Memory B cell (primary cell): ENCODE results near the gene IL17RE.
"Not testable (repeated sequence)": the region's sequence is repeated elsewhere in the genome, so short reads cannot be mapped to it uniquely, and the experiment has no call there.

Experiments
- ATAC-seq: fragments of 150-1000 bp; cut with Tn5 transposase; 2 replicates; pipeline ENCODE4 v1.10.0; 2021; ENCODE audit warnings: low read depth, mild to moderate bottlenecking, moderate library complexity
- DNase-seq, 2 donors: peaks; one replicate each; pipeline ENCODE4 v3.0.0; 2022; ENCODE audit warnings: low spot score in 2 of 2
- H3K27ac Mint-ChIP-seq: one replicate; pipeline ENCODE4 v1.8.0; 2022; ENCODE audit warnings: mild to moderate bottlenecking, moderate library complexity, mixed read lengths
- H3K27me3 Mint-ChIP-seq: one replicate; pipeline ENCODE4 v1.8.0; 2022; ENCODE audit warnings: mixed read lengths
- H3K36me3 Mint-ChIP-seq: one replicate; pipeline ENCODE4 v1.8.0; 2022; ENCODE audit warnings: mild to moderate bottlenecking, mixed read lengths
- H3K4me1 Mint-ChIP-seq: one replicate; pipeline ENCODE4 v1.8.0; 2022; ENCODE audit warnings: mixed read lengths
- H3K4me3 Mint-ChIP-seq: one replicate; pipeline ENCODE4 v1.8.0; 2022; ENCODE audit warnings: mild to moderate bottlenecking, moderate library complexity, mixed read lengths
- H3K9me3 Mint-ChIP-seq: one replicate; pipeline ENCODE4 v1.8.0; 2022; ENCODE audit warnings: mixed read lengths

IL17RE gene

GRCh38 chr3:9890249-9891071, 12.2 kb upstream of the IL17RE start, which contains the start of gene JAGN1:
JAGN1 (plus strand) TSS chr3:9890610; CDS start chr3:9890723, 113 bp downstream.
- peaks cover 17% of the 10 kb centered on the region for H3K36me3 Mint-ChIP-seq
- H3K4me1 Mint-ChIP-seq: peaks cover 18% of the 10 kb centered on the region
- DNase-seq (peak; percentile 90 to 93), ATAC-seq (peak; percentile 87)
- H3K4me3 Mint-ChIP-seq: peak within 1 kb of the TSS; percentile 96
- no peaks in the 10 kb centered on the region for H3K9me3 Mint-ChIP-seq
- peak within 1 kb of the TSS; percentile 99 for H3K27ac Mint-ChIP-seq
- H3K27me3 Mint-ChIP-seq: no peaks in the 10 kb centered on the region

- ATAC-seq (no peak), DNase-seq (no peak)
- H3K4me1 Mint-ChIP-seq: peaks cover 21% of the 10 kb centered on the region
- peak overlapping the region; percentile 96 for H3K4me3 Mint-ChIP-seq
- H3K27me3 Mint-ChIP-seq: no peaks in the 10 kb centered on the region
- no peaks in the 10 kb centered on the region for H3K9me3 Mint-ChIP-seq
- peak overlapping the region; percentile 99 for H3K27ac Mint-ChIP-seq
- H3K36me3 Mint-ChIP-seq: peaks cover 17% of the 10 kb centered on the region
Observed at GRCh38 chr3:9891072-9891622, 11.5 kb upstream of the IL17RE start.

GRCh38 chr3:9893739-9894138, 8.9 kb upstream of the IL17RE start:
- Mint-ChIP-seq H3K27ac (peak overlapping the region; percentile 99), H3K36me3 (peaks cover 17% of the 10 kb centered on the region), H3K4me1 (peaks cover 24% of the 10 kb centered on the region), H3K9me3 (no peaks in the 10 kb centered on the region), H3K4me3 (no peak overlapping the region), H3K27me3 (no peaks in the 10 kb centered on the region)
- no peak for ATAC-seq
- DNase-seq: no peak

GRCh38 chr3:9895715-9896114, 6.9 kb upstream of the IL17RE start:
- not testable (repeated sequence) for DNase-seq, H3K4me3 Mint-ChIP-seq, ATAC-seq, H3K9me3 Mint-ChIP-seq, H3K27me3 Mint-ChIP-seq
- peaks cover 14% of the 10 kb centered on the region for H3K36me3 Mint-ChIP-seq
- H3K4me1 Mint-ChIP-seq: peaks cover 27% of the 10 kb centered on the region
- H3K27ac Mint-ChIP-seq: peak overlapping the region; percentile 21

- not testable (repeated sequence) for H3K27ac Mint-ChIP-seq, ATAC-seq, H3K4me3 Mint-ChIP-seq, H3K9me3 Mint-ChIP-seq, H3K27me3 Mint-ChIP-seq, DNase-seq
- Mint-ChIP-seq H3K4me1 (peaks cover 22% of the 10 kb centered on the region), H3K36me3 (peaks cover 13% of the 10 kb centered on the region)
Observed at GRCh38 chr3:9896755-9897407, 5.8 kb upstream of the IL17RE start.

- no peak for ATAC-seq
- DNase-seq: no peak
- Mint-ChIP-seq H3K27ac (peak overlapping the region; percentile 15), H3K27me3 (no peaks in the 10 kb centered on the region), H3K4me1 (peaks cover 17% of the 10 kb centered on the region), H3K36me3 (peaks cover 9% of the 10 kb centered on the region), H3K9me3 (no peaks in the 10 kb centered on the region), H3K4me3 (no peak overlapping the region)
Observed at GRCh38 chr3:9897408-9898372, 5.0 kb upstream of the IL17RE start.

GRCh38 chr3:9898467-9899241, 4.0 kb upstream of the IL17RE start:
- H3K27ac Mint-ChIP-seq: peak overlapping the region; percentile 15
- H3K4me3 Mint-ChIP-seq: no peak overlapping the region
- peaks cover 12% of the 10 kb centered on the region for H3K4me1 Mint-ChIP-seq
- no peaks in the 10 kb centered on the region for H3K27me3 Mint-ChIP-seq
- ATAC-seq (no peak), DNase-seq (no peak)
- H3K36me3 Mint-ChIP-seq: peaks cover 4% of the 10 kb centered on the region
- no peaks in the 10 kb centered on the region for H3K9me3 Mint-ChIP-seq

GRCh38 chr3:9899289-9899791, 3.3 kb upstream of the IL17RE start:
- peaks cover 12% of the 10 kb centered on the region for H3K4me1 Mint-ChIP-seq
- DNase-seq: no peak
- no peak overlapping the region for H3K4me3 Mint-ChIP-seq

GRCh38 chr3:9900965-9901415, 1.7 kb upstream of the IL17RE start:
- not testable (repeated sequence) for ATAC-seq

More at GRCh38 chr3:9899289-9899791, 3.3 kb upstream of the IL17RE start:
- Mint-ChIP-seq H3K27me3 (peaks cover 3% of the 10 kb centered on the region), H3K27ac (peak overlapping the region; percentile 50), H3K36me3 (peaks cover 4% of the 10 kb centered on the region), H3K9me3 (no peaks in the 10 kb centered on the region)
- ATAC-seq: no peak

GRCh38 chr3:9901967-9902366, 681 bp upstream of the IL17RE start:
- Mint-ChIP-seq H3K4me3 (no peak overlapping the region), H3K36me3 (no peaks in the 10 kb centered on the region)

More at GRCh38 chr3:9900965-9901415, 1.7 kb upstream of the IL17RE start:
- H3K36me3 Mint-ChIP-seq, H3K4me1 Mint-ChIP-seq, H3K27ac Mint-ChIP-seq, DNase-seq, H3K27me3 Mint-ChIP-seq, H3K9me3 Mint-ChIP-seq, H3K4me3 Mint-ChIP-seq: not testable (repeated sequence)

GRCh38 chr3:9903238-9903624, 583 bp downstream of the IL17RE start:
- H3K27me3 Mint-ChIP-seq: peaks cover 4% of the 10 kb centered on the region
- H3K36me3 Mint-ChIP-seq: no peaks in the 10 kb centered on the region
- peaks cover 4% of the 10 kb centered on the region for H3K4me1 Mint-ChIP-seq
- no peak overlapping the region for H3K4me3 Mint-ChIP-seq
- DNase-seq: no peak
- H3K27ac Mint-ChIP-seq: no peak overlapping the region
- no peaks in the 10 kb centered on the region for H3K9me3 Mint-ChIP-seq
- ATAC-seq: no peak

More at GRCh38 chr3:9901967-9902366, 681 bp upstream of the IL17RE start:
- no peak for DNase-seq
- H3K9me3 Mint-ChIP-seq: no peaks in the 10 kb centered on the region
- H3K27me3 Mint-ChIP-seq: peaks cover 4% of the 10 kb centered on the region
- ATAC-seq: no peak
- no peak overlapping the region for H3K27ac Mint-ChIP-seq
- peaks cover 6% of the 10 kb centered on the region for H3K4me1 Mint-ChIP-seq

- H3K27ac Mint-ChIP-seq: no peak overlapping the region
- no peaks in the 10 kb centered on the region for H3K36me3 Mint-ChIP-seq
- peaks cover 3% of the 10 kb centered on the region for H3K4me1 Mint-ChIP-seq
- H3K9me3 Mint-ChIP-seq: no peaks in the 10 kb centered on the region
- no peak overlapping the region for H3K4me3 Mint-ChIP-seq
- DNase-seq (no peak), ATAC-seq (no peak)
- peaks cover 4% of the 10 kb centered on the region for H3K27me3 Mint-ChIP-seq
Observed at GRCh38 chr3:9903904-9904303, 1.3 kb downstream of the IL17RE start.
